HPDE6-E6E7 (cell line): ENCODE measurements around the gene ACVR1B.

Experiments
- DNase-seq: peaks from one replicate; pipeline ENCODE4 v3.0.0; 2011; ENCODE audit warnings: missing footprints; ENCODE audit errors: extremely low spot score

ACVR1B gene

DNA sequence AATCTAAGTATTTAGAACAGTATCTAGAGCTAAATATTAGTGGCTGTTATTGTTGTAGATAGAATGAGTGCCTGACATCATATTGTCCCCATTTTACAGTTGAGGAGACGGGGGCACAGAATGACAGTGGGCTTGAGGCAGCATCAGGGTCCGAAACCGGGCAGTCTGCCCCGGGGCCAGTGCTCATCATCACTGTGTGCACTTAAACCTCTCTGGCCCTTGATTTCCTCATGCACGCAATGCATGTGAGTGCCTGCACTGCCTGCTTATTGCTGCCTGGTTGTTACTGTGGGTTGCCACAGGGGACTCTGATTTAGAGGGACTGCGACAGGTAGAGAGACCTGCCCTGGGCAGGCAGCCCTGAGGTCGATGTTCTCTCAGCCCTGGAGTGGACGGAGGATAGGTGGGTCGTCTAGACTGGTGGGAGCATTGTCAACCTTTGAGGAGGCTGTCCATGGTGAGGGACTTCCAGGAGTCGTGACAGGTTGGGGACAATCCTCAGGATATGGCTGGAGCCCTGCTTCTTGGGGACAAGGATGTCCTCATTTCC is 34.4 kb upstream of the ACVR1B start:
- DNase-seq, result no peak

- DNase-seq, result no peak
These were observed 33.6 kb upstream of the ACVR1B start for GRCh38 chr12:51917746-51918453.

- no peak for DNase-seq
These were observed 31.5 kb upstream of the ACVR1B start for GRCh38 chr12:51920046-51920445.

DNA sequence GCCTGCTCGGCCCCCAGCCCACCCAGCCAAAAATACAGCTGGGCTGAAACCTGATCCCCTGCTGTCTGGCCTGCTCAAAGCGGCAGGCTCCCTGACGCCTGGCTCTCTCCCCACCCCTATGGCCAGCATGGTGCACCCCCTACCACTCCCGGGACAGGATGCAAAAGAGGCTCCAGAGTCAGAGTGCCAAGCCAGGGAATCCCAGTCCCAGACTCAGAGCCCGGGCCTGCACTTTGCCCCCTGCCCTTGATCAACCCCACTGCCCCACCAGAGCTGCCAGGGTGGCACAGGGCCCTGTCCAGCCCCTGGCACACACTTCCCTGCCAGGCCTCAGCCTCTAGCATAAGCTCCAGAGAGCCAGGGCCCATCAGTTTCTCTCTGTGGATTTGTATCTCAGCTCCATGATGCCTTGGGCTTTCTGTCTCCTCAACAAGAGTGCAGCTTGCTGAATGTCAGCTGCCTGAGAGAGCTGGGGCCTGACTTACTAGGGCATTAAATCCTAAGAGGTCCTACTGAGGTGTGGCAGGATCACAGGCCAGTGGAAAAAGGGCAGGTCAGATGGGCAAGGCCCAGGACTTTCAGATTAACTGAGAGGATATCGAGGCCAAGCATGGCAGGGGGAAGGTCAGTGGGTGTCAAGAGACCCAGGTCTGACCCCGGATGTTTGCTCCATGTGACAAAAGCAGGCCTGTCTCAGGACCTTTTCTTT is 30.3 kb upstream of the ACVR1B start:
- no peak for DNase-seq

- no peak for DNase-seq
These were observed 29.4 kb upstream of the ACVR1B start for GRCh38 chr12:51922146-51922545.

DNA sequence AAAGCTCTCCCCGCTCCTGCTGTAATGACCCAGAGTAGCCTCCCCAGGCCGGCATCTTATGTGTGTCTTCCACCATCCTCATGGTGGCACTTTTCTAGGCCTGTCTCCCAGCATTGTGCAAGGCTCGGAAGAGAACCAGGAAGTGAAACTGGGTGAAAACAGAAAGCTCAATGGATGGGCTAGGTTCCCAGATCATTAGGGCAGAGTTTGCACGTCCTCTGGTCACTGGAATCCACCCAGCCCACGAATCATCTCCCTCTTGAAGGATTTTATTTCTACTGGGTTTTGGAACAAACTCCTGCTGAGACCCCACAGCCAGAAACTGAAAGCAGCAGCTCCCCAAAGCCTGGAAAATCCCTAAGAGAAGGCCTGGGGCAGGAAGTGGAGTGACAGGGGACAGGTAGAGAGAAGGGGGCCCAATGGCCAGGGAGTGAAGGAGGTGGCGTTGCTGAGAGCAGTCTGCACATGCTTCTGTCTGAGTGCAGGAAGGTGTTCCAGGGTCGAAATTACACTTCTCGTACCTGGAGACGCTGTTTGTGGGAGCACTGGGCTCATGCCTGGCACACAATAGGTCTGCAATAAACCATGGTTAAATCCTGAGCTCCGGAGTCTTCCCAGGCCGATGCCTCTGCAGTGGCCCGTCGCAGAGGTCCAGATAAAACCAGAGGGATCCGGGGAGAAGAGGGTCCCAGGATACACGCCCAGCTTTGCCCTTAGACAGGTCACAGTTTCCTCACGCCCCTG is 28.6 kb upstream of the ACVR1B start:
- no peak for DNase-seq

DNA sequence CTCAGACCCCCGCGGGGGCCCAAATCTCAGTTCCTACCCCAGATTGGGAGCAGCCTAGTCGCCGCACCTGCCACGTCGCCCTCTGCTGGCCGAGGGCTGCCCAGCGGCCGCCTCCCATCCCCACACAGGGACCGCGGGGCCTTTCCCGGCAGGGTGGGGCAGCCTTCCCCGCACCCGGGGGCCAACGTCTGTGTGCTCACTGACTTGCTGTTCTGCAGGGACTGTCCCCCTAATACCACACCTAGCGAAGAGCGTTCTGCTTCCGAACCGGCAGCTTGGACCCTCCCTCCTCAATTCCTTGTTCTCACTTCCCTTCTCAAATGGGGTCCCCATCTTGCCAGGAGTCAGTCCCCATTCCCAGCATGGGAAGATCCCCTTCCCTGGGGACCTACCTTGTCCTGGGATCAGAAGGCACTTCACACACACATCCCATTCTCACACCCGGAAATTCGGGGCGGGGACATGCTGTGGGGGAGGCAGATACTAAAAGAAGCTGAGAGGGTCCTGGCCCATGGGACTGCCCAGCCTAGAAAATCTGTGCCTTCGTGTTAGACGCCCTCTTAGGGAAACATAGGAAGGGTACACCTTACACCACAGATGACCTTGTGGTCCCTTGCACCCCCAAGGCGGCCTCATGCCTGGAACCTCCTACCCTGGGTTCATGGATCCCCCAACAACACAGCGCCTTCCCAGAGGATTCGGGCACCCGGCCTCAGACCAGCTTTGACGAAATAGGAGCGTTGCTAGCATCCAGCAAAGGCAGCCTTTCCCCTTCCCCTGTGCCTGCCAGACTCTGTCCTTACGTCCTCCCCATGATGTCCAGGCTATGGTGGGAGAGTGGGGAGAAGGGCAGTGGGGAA is 27.8 kb upstream of the ACVR1B start:
- DNase-seq, result peak; percentile 34

DNA sequence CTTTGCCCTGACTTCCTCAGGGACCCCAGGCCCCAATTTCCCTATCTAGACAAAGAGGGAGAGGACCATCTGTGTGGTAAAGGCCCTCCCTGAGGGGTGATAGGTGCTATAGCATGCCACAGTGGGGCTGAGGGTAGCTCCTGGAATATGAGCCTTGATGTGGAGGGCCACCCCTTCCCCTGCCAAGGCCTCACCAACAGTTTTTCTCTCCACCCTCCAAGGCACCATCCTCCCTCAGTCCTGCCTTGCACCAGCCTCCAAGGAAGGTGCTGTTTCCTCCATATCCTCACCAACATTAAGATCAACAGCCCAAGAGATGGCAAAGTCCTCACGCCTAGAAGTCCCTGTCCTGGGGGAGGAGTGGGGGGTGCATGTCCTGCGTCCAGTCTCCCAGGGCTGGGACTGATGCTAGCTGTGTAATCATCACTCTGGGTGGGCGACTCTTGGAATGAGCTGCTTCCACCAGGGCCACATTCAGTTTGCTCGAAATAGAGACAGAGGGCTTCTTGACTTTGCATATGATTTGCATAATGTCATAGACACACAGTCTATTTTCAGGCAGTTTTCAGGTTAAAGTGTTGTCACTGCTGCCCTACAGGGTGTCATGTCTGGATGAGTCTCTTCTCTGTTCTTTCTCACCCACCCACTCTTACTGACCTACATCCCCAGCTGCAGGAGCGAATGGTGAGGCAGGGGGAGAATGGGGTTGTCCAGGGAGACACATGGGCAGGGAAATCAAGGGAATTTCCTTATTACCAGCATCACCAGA is 26.8 kb upstream of the ACVR1B start:
- no peak for DNase-seq

DNA sequence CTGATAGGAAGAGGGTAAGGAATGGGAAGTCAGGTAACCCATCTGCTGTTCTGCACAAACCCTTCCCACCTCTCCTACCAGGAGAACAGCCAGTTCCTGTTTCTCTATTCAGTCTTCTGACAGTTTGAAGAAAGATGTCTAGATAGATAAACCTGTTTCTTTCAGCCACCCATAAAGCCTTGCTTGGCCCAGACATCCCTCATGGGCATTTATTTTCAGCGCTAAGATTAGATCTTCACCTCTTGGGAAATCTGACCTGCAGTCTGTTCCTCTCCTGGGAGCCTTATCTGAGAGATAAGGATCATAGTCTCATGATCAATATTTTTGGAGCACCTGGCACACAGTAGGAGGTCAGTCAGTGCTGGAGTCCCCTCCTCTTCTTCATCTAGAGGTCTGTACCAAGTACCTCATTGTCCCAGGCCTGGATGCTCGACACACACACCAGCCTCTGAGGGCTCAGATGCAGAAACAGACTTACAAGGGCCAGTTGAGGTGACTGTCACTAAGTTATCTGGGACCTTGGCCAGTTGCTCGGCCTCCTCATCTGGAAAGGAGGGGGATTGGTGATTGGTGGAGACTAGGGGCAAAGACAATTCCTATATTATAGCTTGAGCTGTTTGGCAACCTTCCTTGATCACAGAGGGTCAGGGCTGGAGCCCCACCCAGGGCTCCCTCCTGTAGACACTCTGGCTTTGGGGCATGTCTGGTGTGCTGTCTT is 26.0 kb upstream of the ACVR1B start:
- DNase-seq, result no peak

- DNase-seq, result no peak
These were observed 25.4 kb upstream of the ACVR1B start for GRCh38 chr12:51926064-51926632.

DNA sequence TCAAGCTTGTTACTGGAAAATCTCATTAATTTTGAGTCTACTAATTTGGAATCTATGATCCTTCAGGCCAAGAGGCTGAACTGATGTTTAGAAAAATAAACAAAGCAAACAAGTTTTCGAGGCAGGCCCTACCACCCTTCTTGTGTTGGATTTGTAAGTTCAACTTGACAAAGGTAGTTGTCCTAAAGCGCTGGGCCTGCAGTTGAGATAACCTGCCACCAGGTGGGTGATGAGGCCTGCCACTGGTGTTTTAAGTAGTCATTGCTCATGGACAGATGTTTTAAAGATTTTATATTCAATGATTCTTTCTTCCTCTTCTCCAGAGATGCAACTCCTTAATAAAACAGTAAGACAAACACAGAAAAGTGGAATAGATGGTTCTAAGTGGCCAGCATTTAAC is 24.8 kb upstream of the ACVR1B start:
- DNase-seq, result peak; percentile 49

DNA sequence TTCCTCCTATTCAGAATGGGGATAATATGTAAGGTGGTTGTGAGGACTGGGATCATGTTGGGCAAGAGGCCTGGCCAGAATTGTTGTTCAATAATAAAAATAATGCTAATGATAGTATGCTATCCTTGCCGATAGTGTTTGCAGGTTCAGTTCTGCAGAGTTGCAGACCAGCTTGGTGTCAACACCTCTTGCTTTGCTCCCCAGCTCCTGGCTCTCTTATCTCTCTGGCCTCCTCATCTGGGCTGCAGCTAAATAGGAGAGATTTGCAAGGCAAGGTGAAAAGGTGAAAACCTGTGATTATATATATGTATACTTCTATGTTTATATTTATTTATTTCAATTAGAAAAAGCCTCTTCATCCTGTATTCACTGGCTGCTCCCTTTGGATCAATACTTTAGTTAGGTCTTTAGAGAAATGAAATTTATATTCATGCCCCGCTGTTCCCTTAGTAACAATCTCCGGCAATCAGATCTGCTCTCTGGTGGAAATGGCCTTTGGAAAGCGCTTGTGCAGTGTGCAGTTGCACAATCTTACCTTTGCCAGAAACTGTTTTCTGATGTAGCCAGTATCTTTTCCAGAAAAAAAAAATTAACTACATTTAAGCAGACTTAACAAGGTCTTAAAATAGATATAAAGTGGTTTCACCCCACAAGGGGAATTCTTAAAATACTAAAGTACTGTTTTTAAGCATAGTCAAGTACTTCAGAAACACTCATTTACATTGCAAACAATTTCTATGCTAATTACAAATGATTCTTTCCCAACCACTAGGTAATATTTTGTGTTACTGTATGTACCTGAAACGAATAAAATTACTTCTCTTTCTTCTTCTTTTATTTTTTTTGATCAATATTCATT is 19.1 kb upstream of the ACVR1B start:
- no peak for DNase-seq

DNA sequence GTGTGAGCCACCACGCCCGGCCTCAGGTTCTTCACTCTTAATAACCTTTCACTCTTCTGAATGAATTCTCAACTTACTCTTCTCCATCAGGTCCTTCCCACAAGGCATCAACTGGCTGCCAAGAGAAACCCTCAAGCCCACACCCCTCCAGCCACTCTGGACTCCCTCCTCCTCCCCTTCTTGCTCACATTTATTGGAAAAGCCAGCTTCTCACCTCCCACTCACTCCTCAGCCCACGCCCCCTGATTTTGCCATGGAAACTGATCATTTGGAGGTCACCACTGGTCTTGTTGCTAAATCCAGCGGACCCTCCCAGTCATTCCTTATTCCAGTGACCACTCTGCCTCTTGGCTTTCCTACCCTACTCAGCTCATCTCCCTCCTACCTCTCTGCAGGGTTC is 17.4 kb upstream of the ACVR1B start:
- no peak for DNase-seq

GRCh38 chr12:51937926-51938325 is 13.6 kb upstream of the ACVR1B start:
- no peak for DNase-seq

DNA sequence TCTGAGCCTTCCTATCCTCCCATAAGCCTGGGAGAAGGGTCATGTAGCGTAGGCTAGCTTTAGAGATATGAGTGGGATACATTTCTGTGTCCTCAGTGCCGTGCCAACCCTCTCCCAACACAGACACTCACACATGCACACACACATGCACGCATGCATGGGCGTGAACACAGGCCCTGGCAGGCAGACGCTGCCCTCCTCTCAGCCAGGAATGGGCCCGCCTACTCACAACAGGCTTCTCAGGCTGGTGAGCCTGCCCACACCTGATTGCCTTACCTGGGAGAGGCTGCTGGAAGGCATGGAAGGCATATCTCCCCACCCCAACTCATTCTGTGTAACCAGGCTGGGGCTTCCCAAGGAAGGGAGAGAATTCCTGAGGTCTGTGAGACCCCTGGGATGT is 12.8 kb upstream of the ACVR1B start:
- DNase-seq, result no peak

GRCh38 chr12:51941011-51941581 is 10.4 kb upstream of the ACVR1B start:
- no peak for DNase-seq

- DNase-seq, result peak; percentile 78
These were observed 9.9 kb upstream of the ACVR1B start for GRCh38 chr12:51941604-51942003.

- no peak for DNase-seq
These were observed 9.4 kb upstream of the ACVR1B start for GRCh38 chr12:51942056-51942455.
